Heart right ventricle (tissue), 16 donors: ENCODE results near the gene MEN1. TPM values are rescaled to one million over a fixed set of nuclear protein-coding genes. Genes with fewer than 3 reads are reported as not detected.

Source experiments
- ATAC-seq, 8 donors: fragments of 200-7000 bp; cut with Tn5 transposase; one replicate each; pipeline ENCODE4 v1.9.1; 2020; ENCODE audit warnings: mild to moderate bottlenecking in 8 of 8, moderate library complexity in 8 of 8, moderate number of reproducible peaks in 1 of 8
- DNase-seq, 2 donors: peaks; one replicate each; pipeline ENCODE4 v3.0.0-alpha.2; 2020
- H3K27ac ChIP-seq, 10 donors: fragments of 200-600 bp; sonication (generic) in 2 of 10; one replicate each; pipeline versions ENCODE4 v1.5.0 to v1.8.0; 2020 to 2022; ENCODE audit warnings: mild to moderate bottlenecking in 3 of 10
- H3K27me3 ChIP-seq, 7 donors: fragments of 200-600 bp; one replicate each; pipeline ENCODE4 v1.8.0; 2021 to 2022; ENCODE audit warnings: mild to moderate bottlenecking in 2 of 7
- H3K36me3 ChIP-seq, 9 donors: fragments of 200-600 bp; sonication (generic) in 1 of 9; one replicate each; pipeline versions ENCODE4 v1.5.0 to v1.8.0; 2020 to 2022; ENCODE audit warnings: mild to moderate bottlenecking in 2 of 9
- H3K4me1 ChIP-seq, 9 donors: fragments of 200-600 bp; sonication (generic) in 1 of 9; one replicate each; pipeline versions ENCODE4 v1.5.0 to v1.8.0; 2020 to 2022; ENCODE audit warnings: mild to moderate bottlenecking in 4 of 9
- H3K4me3 ChIP-seq, 10 donors: fragments of 200-600 bp; sonication (generic) in 2 of 10; one replicate each; pipeline versions ENCODE4 v1.5.0 to v1.8.0; 2020 to 2022; ENCODE audit warnings: mild to moderate bottlenecking in 7 of 10, moderate library complexity in 2 of 10
- H3K9me3 ChIP-seq, 11 donors: fragments of 200-600 bp in 10 of 11; sonication (generic) in 2 of 11; one replicate each; pipeline versions ENCODE4 v1.5.0 to v1.8.0; 2013 to 2022; ENCODE audit warnings: mild to moderate bottlenecking in 2 of 11, control low read depth in 1 of 11, moderate library complexity in 1 of 11
- WGBS, 2 donors: extraction: QIAGEN DNeasy Blood & Tissue Kit; methylation state at CpG; one replicate each; pipeline ENCODE4 v1.1.7; 2013; ENCODE audit warnings: inconsistent platforms in 1 of 2; 5-methylcytosine and 5-hydroxymethylcytosine counted together
- intact Hi-C, 10 donors: fragments of 100-400 bp; cut with DNase I; formaldehyde crosslinking; loops; one replicate each; pipeline versions ENCODE4 v1.11.1 to v1.14.2; 2022
- polyA plus RNA-seq, 2 donors: library from polyadenylated mRNA; stranded (reverse); fragments of 200-250 nt; gene quantifications; one replicate each; pipeline ENCODE4 v1.2.3, GENCODE V29; 2013
- total RNA-seq, 10 donors: library from RNA; stranded (reverse); fragmentation: NEBNext Ultra II Directional in 3 of 10; extraction: Animal tissue kit (Norgen Biotek cat#: 25700) in 3 of 10; gene quantifications; one replicate each; pipeline versions ENCODE4 v1.2.1 to v1.2.4, GENCODE V29; 2021 to 2023
- TF ChIP-seq, protein P1 (sequence below), 9 donors: fragments of 200-600 bp; sonication (generic) in 2 of 9; IDR thresholded peaks; one replicate each; pipeline versions ENCODE4 v1.5.0 to v1.8.0; 2021 to 2022; ENCODE audit warnings: antibody characterized with exemption in 9 of 9, mild to moderate bottlenecking in 5 of 9, moderate library complexity in 1 of 9
- donor health status: Arrhythmogenic right ventricular cardiomyopathy.
- donor health status: ischemic (EF 13 %, LVEDD 7.1; RV severe dilation, severe dysfunction).
- donor health status: healthy with polysubstance abuse.
- donor health status: DM: no; HTN: yes; CAD: no.
- donor health status: DM: no; HTN: no; CAD: no.
- donor health status: ischemic (EF 25% LVEDD 6.9; RV normal size, moderate dysfunction).
- donor health status: ischemic (EF 25% LVEDD 5.7; RV mildly dilated, moderate dysfunction).
- donor health status: healthy.
- donor health status: DM: yes; HTN: yes; CAD: no.
- donor health status: Ischemic cardiomyopathy.
- donor health status: ischemic (EF 35%, LVEDD 5.7; RV mildly dilated, moderate dysfunction).
- donor health status: nonischemic (EF 11% LVEDD 7.7; RV severe dilation, severe dysfunction).
- donor health status: DM: yes; HTN: yes; CAD: no.
- donor health status: PGD.
- donor health status: ischemic (EF 29% LVEDD 5.4; RV normal size, mild dysfunction).
- donor health status: nonischemic (EF 23%, LVEDD 6.1; RV moderate dilation, normal function).

The MEN1 gene
- total and polyA plus RNA-seq, 12 donors: 5.8 to 12.5 (median 8.7) TPM

GRCh38 chr11:64810891-64811272 lies 531 bp upstream of the MEN1 start:
- ATAC-seq (peak in 5 of 8 donors; percentile 2 to 12 (median 4)), DNase-seq (no peak)
- Histone ChIP-seq H3K27ac (peak overlapping the region in 5 of 10 donors; percentile 72 to 86 (median 77)), H3K4me3 (peak overlapping the region in 9 of 10 donors; percentile 71 to 93 (median 78)), H3K4me1 (peaks cover 0 to 21% (median 13%) of the 10 kb centered on the region in 9 donors), H3K36me3 (peaks cover 0 to 23% (median 5%) of the 10 kb centered on the region in 9 donors), H3K27me3 (no peaks in the 10 kb centered on the region), H3K9me3 (no peaks in the 10 kb centered on the region)
- intact Hi-C loops: no loop called here
- TF ChIP-seq, protein P1, sequence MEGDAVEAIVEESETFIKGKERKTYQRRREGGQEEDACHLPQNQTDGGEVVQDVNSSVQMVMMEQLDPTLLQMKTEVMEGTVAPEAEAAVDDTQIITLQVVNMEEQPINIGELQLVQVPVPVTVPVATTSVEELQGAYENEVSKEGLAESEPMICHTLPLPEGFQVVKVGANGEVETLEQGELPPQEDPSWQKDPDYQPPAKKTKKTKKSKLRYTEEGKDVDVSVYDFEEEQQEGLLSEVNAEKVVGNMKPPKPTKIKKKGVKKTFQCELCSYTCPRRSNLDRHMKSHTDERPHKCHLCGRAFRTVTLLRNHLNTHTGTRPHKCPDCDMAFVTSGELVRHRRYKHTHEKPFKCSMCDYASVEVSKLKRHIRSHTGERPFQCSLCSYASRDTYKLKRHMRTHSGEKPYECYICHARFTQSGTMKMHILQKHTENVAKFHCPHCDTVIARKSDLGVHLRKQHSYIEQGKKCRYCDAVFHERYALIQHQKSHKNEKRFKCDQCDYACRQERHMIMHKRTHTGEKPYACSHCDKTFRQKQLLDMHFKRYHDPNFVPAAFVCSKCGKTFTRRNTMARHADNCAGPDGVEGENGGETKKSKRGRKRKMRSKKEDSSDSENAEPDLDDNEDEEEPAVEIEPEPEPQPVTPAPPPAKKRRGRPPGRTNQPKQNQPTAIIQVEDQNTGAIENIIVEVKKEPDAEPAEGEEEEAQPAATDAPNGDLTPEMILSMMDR (IDR thresholded peaks at IDR 0.05): no peak
- WGBS, 2 donors: 47 to 48% methylated on average over 17 of the region's 17 CpGs

DNA sequence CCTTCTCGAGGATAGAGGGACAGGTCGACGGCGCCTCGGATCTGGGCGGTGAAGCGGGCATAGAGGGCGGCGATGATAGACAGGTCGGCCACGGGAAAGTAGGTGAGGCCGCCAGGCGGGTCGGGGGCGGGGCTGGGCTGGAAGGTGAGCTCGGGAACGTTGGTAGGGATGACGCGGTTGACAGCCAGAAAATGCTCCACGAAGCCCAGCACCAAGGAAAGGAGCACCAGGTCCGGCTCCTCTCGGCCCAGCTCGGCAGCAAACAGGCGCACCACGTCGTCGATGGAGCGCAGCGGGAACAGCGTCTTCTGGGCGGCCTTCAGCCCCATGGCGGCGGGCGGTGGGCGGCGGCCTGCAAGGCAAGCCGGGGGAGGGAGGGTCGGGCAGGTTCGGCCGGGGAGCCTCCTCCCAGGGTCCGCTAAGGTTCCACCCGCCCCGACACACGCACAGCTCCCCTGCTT lies 540 bp downstream of the MEN1 start:
- DNase-seq: no peak
- peaks cover 0 to 22% (median 13%) of the 10 kb centered on the region in 9 donors for H3K4me1 ChIP-seq
- peak overlapping the region; percentile 71 to 93 (median 76) for H3K4me3 ChIP-seq
- H3K27ac ChIP-seq: peak overlapping the region in 9 of 10 donors; percentile 46 to 86 (median 74)
- H3K36me3 ChIP-seq: peaks cover 0 to 34% (median 12%) of the 10 kb centered on the region in 9 donors
- intact Hi-C loops: no loop called here
- ATAC-seq: peak; percentile 5 to 42 (median 15)
- 5 to 6% methylated on average over 29 to 44 of the region's 44 CpGs for WGBS, 2 donors
- H3K27me3 ChIP-seq: no peaks in the 10 kb centered on the region
- TF ChIP-seq, protein P1 (IDR thresholded peaks at IDR 0.05): no peak
- no peaks in the 10 kb centered on the region for H3K9me3 ChIP-seq

GRCh38 chr11:64805481-64805880 lies 4.9 kb downstream of the MEN1 start:
- Histone ChIP-seq H3K36me3 (peaks cover 0 to 41% (median 12%) of the 10 kb centered on the region in 9 donors), H3K27me3 (no peaks in the 10 kb centered on the region), H3K9me3 (no peaks in the 10 kb centered on the region), H3K4me3 (no peak overlapping the region), H3K4me1 (peaks cover 14 to 51% (median 36%) of the 10 kb centered on the region in 9 donors), H3K27ac (no peak overlapping the region)
- intact Hi-C loops: no loop called here
- no peak for DNase-seq
- 96% methylated on average over 9 of the region's 9 CpGs for WGBS, 2 donors
- TF ChIP-seq, protein P1 (IDR thresholded peaks at IDR 0.05): no peak
- no peak for ATAC-seq

DNA sequence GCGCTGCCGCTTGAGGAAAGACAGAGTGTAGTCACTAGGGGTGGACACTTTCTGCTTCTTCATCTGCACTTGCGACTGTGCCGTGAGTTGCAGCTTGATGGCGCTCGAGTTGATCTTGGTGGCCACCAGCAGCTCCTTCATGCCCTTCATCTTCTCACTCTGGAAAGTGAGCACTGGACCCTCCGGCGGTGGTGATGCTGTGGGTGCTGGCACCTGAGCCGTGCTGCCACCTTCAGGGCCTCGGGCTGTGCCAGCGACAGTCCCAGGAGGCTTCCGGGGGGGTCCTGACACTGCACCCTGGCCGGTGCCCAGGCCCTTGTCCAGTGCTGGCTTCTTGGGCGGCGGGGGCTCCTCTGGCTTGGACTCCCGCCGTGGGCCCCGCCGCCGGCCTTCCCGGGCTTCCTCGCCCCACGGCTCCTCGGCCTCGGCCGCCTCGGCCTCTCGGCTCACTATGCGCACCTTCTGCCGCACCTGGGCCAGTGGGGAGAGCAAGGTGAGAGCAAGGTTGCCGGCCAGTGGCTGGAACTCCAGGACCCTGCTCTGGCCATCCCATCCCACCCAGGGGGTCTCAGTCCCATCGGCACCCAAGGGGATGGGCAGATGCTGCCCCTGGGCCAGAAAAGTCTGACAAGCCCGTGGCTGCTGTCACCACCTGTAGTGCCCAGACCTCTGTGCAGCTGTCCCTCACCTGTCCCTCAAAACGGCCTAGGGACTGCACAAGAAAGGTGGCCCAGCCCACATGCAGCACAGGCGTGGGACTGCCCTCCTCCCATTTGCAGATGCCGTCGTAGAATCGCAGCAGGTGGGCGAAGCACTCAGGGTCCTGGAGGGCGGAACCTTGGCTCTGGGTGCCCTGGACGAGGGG lies 5.8 kb downstream of the MEN1 start:
- H3K27ac ChIP-seq: peak overlapping the region; percentile 65 to 97 (median 92)
- H3K4me3 ChIP-seq: peak overlapping the region in 2 of 10 donors; percentile 67 to 72
- 91 to 92% methylated on average over 40 to 41 of the region's 41 CpGs for WGBS, 2 donors
- intact Hi-C loops: no loop called here
- H3K27me3 ChIP-seq: no peaks in the 10 kb centered on the region
- H3K9me3 ChIP-seq: no peaks in the 10 kb centered on the region
- TF ChIP-seq, protein P1 (IDR thresholded peaks at IDR 0.05): no peak
- peaks cover 0 to 48% (median 12%) of the 10 kb centered on the region in 9 donors for H3K36me3 ChIP-seq
- DNase-seq: no peak
- no peak for ATAC-seq
- peaks cover 14 to 53% (median 33%) of the 10 kb centered on the region in 9 donors for H3K4me1 ChIP-seq
